ENCODE data around the gene PIH1D1.

The PIH1D1 gene

GRCh38 chr19:49436381-49437017, 15.1 kb downstream of the PIH1D1 start:
- peak in 2 of 4 experiments; percentile 47 to 56 for DNase-seq (ENCODE audit: low read depth in 4 of 4, low spot score in 1 of 4)

GRCh38 chr19:49435670-49436069, 15.9 kb downstream of the PIH1D1 start:
- no peak for DNase-seq (ENCODE audit: low read depth in 4 of 4, low spot score in 1 of 4)

GRCh38 chr19:49434907-49435583, 16.6 kb downstream of the PIH1D1 start:
- DNase-seq (ENCODE audit: low read depth in 4 of 4, low spot score in 1 of 4), result no peak

GRCh38 chr19:49433240-49433901, 18.2 kb downstream of the PIH1D1 start:
- DNase-seq (ENCODE audit: low read depth in 4 of 4, low spot score in 1 of 4), result no peak

- no peak for DNase-seq (ENCODE audit: low read depth in 4 of 4, low spot score in 1 of 4)
These were observed 19.2 kb downstream of the PIH1D1 start for GRCh38 chr19:49432141-49433073.

GRCh38 chr19:49431330-49431749, 20.3 kb downstream of the PIH1D1 start:
- DNase-seq (ENCODE audit: low read depth in 4 of 4, low spot score in 1 of 4), result no peak

GRCh38 chr19:49430678-49431329, 20.8 kb downstream of the PIH1D1 start:
- no peak for DNase-seq (ENCODE audit: low read depth in 4 of 4, low spot score in 1 of 4)

GRCh38 chr19:49430172-49430677, 21.4 kb downstream of the PIH1D1 start:
- DNase-seq (ENCODE audit: low read depth in 4 of 4, low spot score in 1 of 4), result no peak

GRCh38 chr19:49428547-49429451, 22.8 kb downstream of the PIH1D1 start:
- DNase-seq (ENCODE audit: low read depth in 4 of 4, low spot score in 1 of 4), result no peak

GRCh38 chr19:49427855-49428546, 23.6 kb downstream of the PIH1D1 start:
- DNase-seq (ENCODE audit: low read depth in 4 of 4, low spot score in 1 of 4), result no peak

GRCh38 chr19:49427339-49427738, 24.3 kb downstream of the PIH1D1 start:
- no peak for DNase-seq (ENCODE audit: low read depth in 4 of 4, low spot score in 1 of 4)

GRCh38 chr19:49425922-49426592, 25.6 kb downstream of the PIH1D1 start:
- DNase-seq (ENCODE audit: low read depth in 4 of 4, low spot score in 1 of 4), result no peak

GRCh38 chr19:49425178-49425577, 26.4 kb downstream of the PIH1D1 start, which contains the start of gene GFY:
GFY (plus strand) TSS chr19:49425388; CDS start chr19:49426431, 1,043 bp downstream.
- no peak for DNase-seq (ENCODE audit: low read depth in 4 of 4, low spot score in 1 of 4)

GRCh38 chr19:49423985-49424303, 27.7 kb downstream of the PIH1D1 start:
- no peak for DNase-seq (ENCODE audit: low read depth in 4 of 4, low spot score in 1 of 4)

- DNase-seq (ENCODE audit: low read depth in 4 of 4, low spot score in 1 of 4), result no peak
These were observed 28.3 kb downstream of the PIH1D1 start, which contains the start of gene PTH2 for GRCh38 chr19:49423071-49423984. PTH2 (minus strand) TSS chr19:49423441; CDS start chr19:49423339, 102 bp downstream.

GRCh38 chr19:49422407-49423070, 29.1 kb downstream of the PIH1D1 start:
- no peak for DNase-seq (ENCODE audit: low read depth in 4 of 4, low spot score in 1 of 4)

- DNase-seq (ENCODE audit: low read depth in 4 of 4, low spot score in 1 of 4), result no peak
These were observed 29.8 kb downstream of the PIH1D1 start for GRCh38 chr19:49421878-49422202.
